Measurements from ENCODE around the gene COL5A2. TPM values are rescaled to one million over a fixed set of nuclear protein-coding genes. Genes with fewer than 3 reads are reported as not detected.

The COL5A2 gene
- total and polyA plus RNA-seq, 10 of the 15 experiments (the other 5 are each of a cell fraction or from before 2014, with no cell fraction given): 0.04 to 0.85 (median 0.39) TPM

DNA sequence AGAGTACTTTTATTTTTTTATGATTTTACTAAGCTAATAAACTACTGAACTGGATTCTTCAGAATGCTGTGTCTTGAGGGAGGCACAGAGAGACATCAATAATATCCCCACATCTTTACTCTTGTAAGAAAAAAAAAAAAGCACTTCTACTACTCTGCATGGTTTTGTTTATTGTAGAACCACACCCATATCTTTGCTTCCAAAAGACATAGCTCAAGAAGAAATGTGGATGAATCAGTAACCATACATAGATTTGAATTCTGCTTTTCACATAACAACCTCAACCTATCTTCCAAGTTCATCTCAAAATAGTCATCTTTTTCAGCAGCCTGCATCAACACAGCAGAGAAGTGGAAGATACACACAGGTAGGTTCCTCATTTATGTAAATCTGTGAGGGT, 12.2 kb upstream of the COL5A2 start:
- no peak overlapping the region for H2AFZ ChIP-seq (ENCODE audit: control insufficient read depth, low read depth, low read length)
- no peak for ATAC-seq
- ChIA-PET RAD21 (ENCODE audit: unreplicated experiment) (no interaction called here), CTCF (interaction anchor here (0.6 to 1.7 kb wide), 3 partner anchors 11 to 97 kb away, joined by 3 to 6 read pairs (median 4); no protein-coding TSS in a partner anchor), POLR2A (no interaction called here), SMC1A (ENCODE audit: uncharacterized antibody, unreplicated experiment) (interaction anchor here (1.0 to 1.7 kb wide), 3 partner anchors 13 to 15 kb away, joined by 3 to 4 read pairs (median 3); no protein-coding TSS in a partner anchor)
- no peaks in the 10 kb centered on the region for H3K4me1 ChIP-seq (ENCODE audit: control insufficient read depth, insufficient read depth, low read length)
- intact Hi-C loops (cut with micrococcal nuclease; ENCODE audit: unreplicated experiment): no loop called here
- in situ Hi-C loops (cut with MboI): no loop called here
- FAIRE-seq: no peak
- H4K20me1 ChIP-seq (ENCODE audit: control insufficient read depth, insufficient read depth): no peaks in the 10 kb centered on the region
- no peak for DNase-seq (ENCODE audit: low read depth, low spot score)
- no TSS peak for BruUV-seq (replicated peaks)
- no peak overlapping the region for H3K9ac ChIP-seq (ENCODE audit: control insufficient read depth, insufficient read depth, low read length)
- H3K36me3 ChIP-seq (ENCODE audit: control insufficient read depth in 2 of 2, insufficient read depth in 2 of 2, low read length in 1 of 2): no peaks in the 10 kb centered on the region
- H3K79me2 ChIP-seq (ENCODE audit: control insufficient read depth, insufficient read depth, low read length): no peaks in the 10 kb centered on the region
- H3K9me3 ChIP-seq (replicated peaks; ENCODE audit: control insufficient read depth, insufficient read depth, low read length): no peaks in the 10 kb centered on the region
- H3K4me3 ChIP-seq: no peak overlapping the region
- no peak overlapping the region for H3K27ac ChIP-seq (ENCODE audit: control insufficient read depth, insufficient read depth)
- TF ChIP-seq SREBF2 (IDR thresholded peaks at IDR 0.05; ENCODE audit: low read length) (no peak), ZSCAN29 (IDR thresholded peaks at IDR 0.05) (no peak), MTA3 (IDR thresholded peaks at IDR 0.05; ENCODE audit: borderline replicate concordance, low read length) (no peak), RELA (IDR thresholded peaks at IDR 0.05; ENCODE audit: borderline replicate concordance, partially characterized antibody) (no peak), ZNF592 (IDR thresholded peaks at IDR 0.05) (no peak), TCF7 (IDR thresholded peaks at IDR 0.05; ENCODE audit: borderline replicate concordance) (no peak), ETV6 (conservative IDR thresholded peaks at IDR 0.05 in 1 of 2, IDR thresholded peaks at IDR 0.05 in 1 of 2; ENCODE audit: borderline replicate concordance in 1 of 2, low read depth in 1 of 2) (no peak), YY1 (IDR thresholded peaks at IDR 0.05; ENCODE audit: low read depth, low read length) (no peak), MEF2B (IDR thresholded peaks at IDR 0.05; ENCODE audit: partially characterized antibody, poor library complexity, severe bottlenecking) (no peak)
- TF ChIP-seq, protein P1, sequence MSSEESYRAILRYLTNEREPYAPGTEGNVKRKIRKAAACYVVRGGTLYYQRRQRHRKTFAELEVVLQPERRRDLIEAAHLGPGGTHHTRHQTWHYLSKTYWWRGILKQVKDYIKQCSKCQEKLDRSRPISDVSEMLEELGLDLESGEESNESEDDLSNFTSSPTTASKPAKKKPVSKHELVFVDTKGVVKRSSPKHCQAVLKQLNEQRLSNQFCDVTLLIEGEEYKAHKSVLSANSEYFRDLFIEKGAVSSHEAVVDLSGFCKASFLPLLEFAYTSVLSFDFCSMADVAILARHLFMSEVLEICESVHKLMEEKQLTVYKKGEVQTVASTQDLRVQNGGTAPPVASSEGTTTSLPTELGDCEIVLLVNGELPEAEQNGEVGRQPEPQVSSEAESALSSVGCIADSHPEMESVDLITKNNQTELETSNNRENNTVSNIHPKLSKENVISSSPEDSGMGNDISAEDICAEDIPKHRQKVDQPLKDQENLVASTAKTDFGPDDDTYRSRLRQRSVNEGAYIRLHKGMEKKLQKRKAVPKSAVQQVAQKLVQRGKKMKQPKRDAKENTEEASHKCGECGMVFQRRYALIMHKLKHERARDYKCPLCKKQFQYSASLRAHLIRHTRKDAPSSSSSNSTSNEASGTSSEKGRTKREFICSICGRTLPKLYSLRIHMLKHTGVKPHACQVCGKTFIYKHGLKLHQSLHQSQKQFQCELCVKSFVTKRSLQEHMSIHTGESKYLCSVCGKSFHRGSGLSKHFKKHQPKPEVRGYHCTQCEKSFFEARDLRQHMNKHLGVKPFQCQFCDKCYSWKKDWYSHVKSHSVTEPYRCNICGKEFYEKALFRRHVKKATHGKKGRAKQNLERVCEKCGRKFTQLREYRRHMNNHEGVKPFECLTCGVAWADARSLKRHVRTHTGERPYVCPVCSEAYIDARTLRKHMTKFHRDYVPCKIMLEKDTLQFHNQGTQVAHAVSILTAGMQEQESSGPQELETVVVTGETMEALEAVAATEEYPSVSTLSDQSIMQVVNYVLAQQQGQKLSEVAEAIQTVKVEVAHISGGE (CRISPR knock-in tag; IDR thresholded peaks at IDR 0.05): no peak
- H3K4me2 ChIP-seq (ENCODE audit: control insufficient read depth, insufficient read depth): no peak overlapping the region
- no peaks in the 10 kb centered on the region for H3K27me3 ChIP-seq (replicated peaks in 1 of 2; ENCODE audit: control insufficient read depth in 2 of 2, insufficient read depth in 2 of 2, low read length in 1 of 2)

All from GM12878 (cell line).